ENCODE measurements around the gene ZBTB18.
"Not testable (repeated sequence)": the region's sequence is repeated elsewhere in the genome, so short reads cannot be mapped to it uniquely, and the experiment has no call there.

Gene ZBTB18

GRCh38 chr1:244012202-244012601, 38.9 kb upstream of the ZBTB18 start:
- H3K4me3 ChIP-seq (ENCODE audit: insufficient read depth, low read length, poor library complexity, severe bottlenecking) = no peak overlapping the region
- H3K9me2 ChIP-seq (replicated peaks; ENCODE audit: insufficient read depth, low read length) = no peaks in the 10 kb centered on the region
- no peaks in the 10 kb centered on the region for H3K27me3 ChIP-seq (ENCODE audit: low read length)
- no peak for TF ChIP-seq EZH2phosphoT487 (conservative IDR thresholded peaks at IDR 0.05; ENCODE audit: low read length)
- TF ChIP-seq, protein P1, sequence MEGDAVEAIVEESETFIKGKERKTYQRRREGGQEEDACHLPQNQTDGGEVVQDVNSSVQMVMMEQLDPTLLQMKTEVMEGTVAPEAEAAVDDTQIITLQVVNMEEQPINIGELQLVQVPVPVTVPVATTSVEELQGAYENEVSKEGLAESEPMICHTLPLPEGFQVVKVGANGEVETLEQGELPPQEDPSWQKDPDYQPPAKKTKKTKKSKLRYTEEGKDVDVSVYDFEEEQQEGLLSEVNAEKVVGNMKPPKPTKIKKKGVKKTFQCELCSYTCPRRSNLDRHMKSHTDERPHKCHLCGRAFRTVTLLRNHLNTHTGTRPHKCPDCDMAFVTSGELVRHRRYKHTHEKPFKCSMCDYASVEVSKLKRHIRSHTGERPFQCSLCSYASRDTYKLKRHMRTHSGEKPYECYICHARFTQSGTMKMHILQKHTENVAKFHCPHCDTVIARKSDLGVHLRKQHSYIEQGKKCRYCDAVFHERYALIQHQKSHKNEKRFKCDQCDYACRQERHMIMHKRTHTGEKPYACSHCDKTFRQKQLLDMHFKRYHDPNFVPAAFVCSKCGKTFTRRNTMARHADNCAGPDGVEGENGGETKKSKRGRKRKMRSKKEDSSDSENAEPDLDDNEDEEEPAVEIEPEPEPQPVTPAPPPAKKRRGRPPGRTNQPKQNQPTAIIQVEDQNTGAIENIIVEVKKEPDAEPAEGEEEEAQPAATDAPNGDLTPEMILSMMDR (IDR thresholded peaks at IDR 0.05; ENCODE audit: insufficient read depth, low read length, poor library complexity, severe bottlenecking) = no peak
- H3K27ac ChIP-seq (ENCODE audit: low read depth, low read length) = no peak overlapping the region
- no peaks in the 10 kb centered on the region for H3K9me3 ChIP-seq (ENCODE audit: insufficient read depth, low read length)
- no peaks in the 10 kb centered on the region for H3K36me3 ChIP-seq (ENCODE audit: low read length)
- no peak overlapping the region for H3K9ac ChIP-seq (ENCODE audit: low read length)
- H3K79me2 ChIP-seq (ENCODE audit: insufficient read depth, low read length) = no peaks in the 10 kb centered on the region
- no peak overlapping the region for H3K4me2 ChIP-seq (ENCODE audit: low read depth, low read length, poor library complexity, severe bottlenecking)
- no peaks in the 10 kb centered on the region for H3F3A ChIP-seq (ENCODE audit: insufficient read depth)
- no peak overlapping the region for H2AFZ ChIP-seq (ENCODE audit: low read depth, low read length, severe bottlenecking)
- H4K20me1 ChIP-seq (ENCODE audit: low read depth, low read length) = no peaks in the 10 kb centered on the region

GRCh38 chr1:244013100-244013499, 38.0 kb upstream of the ZBTB18 start:
- Histone ChIP-seq H3K4me3 (ENCODE audit: insufficient read depth, low read length, poor library complexity, severe bottlenecking) (no peak overlapping the region), H3K4me2 (ENCODE audit: low read depth, low read length, poor library complexity, severe bottlenecking) (no peak overlapping the region), H3K36me3 (ENCODE audit: low read length) (no peaks in the 10 kb centered on the region), H3K9me2 (replicated peaks; ENCODE audit: insufficient read depth, low read length) (no peaks in the 10 kb centered on the region), H3K9me3 (ENCODE audit: insufficient read depth, low read length) (no peaks in the 10 kb centered on the region), H4K20me1 (ENCODE audit: low read depth, low read length) (no peaks in the 10 kb centered on the region), H3K79me2 (ENCODE audit: insufficient read depth, low read length) (no peaks in the 10 kb centered on the region), H3K27me3 (ENCODE audit: low read length) (no peaks in the 10 kb centered on the region), H3K9ac (ENCODE audit: low read length) (no peak overlapping the region), H3F3A (ENCODE audit: insufficient read depth) (no peaks in the 10 kb centered on the region), H2AFZ (ENCODE audit: low read depth, low read length, severe bottlenecking) (no peak overlapping the region), H3K27ac (ENCODE audit: low read depth, low read length) (no peak overlapping the region)
- TF ChIP-seq, protein P1 (IDR thresholded peaks at IDR 0.05; ENCODE audit: insufficient read depth, low read length, poor library complexity, severe bottlenecking) = no peak
- no peak for TF ChIP-seq EZH2phosphoT487 (conservative IDR thresholded peaks at IDR 0.05; ENCODE audit: low read length)

DNA sequence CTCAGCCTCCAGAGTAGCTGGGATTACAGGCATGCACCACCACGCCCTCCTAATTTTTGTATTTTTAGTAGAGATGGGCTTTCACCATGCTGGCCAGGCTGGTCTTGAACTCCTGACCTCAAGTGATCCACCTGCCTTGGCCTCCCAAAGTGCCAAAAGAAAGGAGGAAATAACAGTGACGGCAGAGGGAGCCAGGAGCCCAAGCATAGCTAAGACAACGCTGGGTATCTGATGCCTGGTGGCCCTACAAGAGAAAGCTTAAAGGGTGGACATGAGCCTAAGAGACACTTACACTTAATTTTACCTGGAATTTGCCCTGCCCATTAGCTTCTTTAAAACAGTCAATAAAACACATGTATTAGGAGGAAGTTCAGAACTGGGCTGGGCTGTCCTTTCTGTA, 36.2 kb upstream of the ZBTB18 start:
- not testable (repeated sequence) for H3K79me2 ChIP-seq (ENCODE audit: insufficient read depth, low read length); H2AFZ ChIP-seq (ENCODE audit: low read depth, low read length, severe bottlenecking); H3K9ac ChIP-seq (ENCODE audit: low read length); H3K4me2 ChIP-seq (ENCODE audit: low read depth, low read length, poor library complexity, severe bottlenecking); H3K4me3 ChIP-seq (ENCODE audit: insufficient read depth, low read length, poor library complexity, severe bottlenecking); H3K27me3 ChIP-seq (ENCODE audit: low read length); H3K9me2 ChIP-seq (replicated peaks; ENCODE audit: insufficient read depth, low read length); H4K20me1 ChIP-seq (ENCODE audit: low read depth, low read length); H3K36me3 ChIP-seq (ENCODE audit: low read length); H3F3A ChIP-seq (ENCODE audit: insufficient read depth); H3K9me3 ChIP-seq (ENCODE audit: insufficient read depth, low read length); H3K27ac ChIP-seq (ENCODE audit: low read depth, low read length)

GRCh38 chr1:244019982-244020485, 31.0 kb upstream of the ZBTB18 start:
- no peak overlapping the region for H3K4me3 ChIP-seq (ENCODE audit: insufficient read depth, low read length, poor library complexity, severe bottlenecking)
- no peak overlapping the region for H3K27ac ChIP-seq (ENCODE audit: low read depth, low read length)
- H3K9me3 ChIP-seq (ENCODE audit: insufficient read depth, low read length) = no peaks in the 10 kb centered on the region
- H4K20me1 ChIP-seq (ENCODE audit: low read depth, low read length) = no peaks in the 10 kb centered on the region
- no peaks in the 10 kb centered on the region for H3K36me3 ChIP-seq (ENCODE audit: low read length)
- H3K9ac ChIP-seq (ENCODE audit: low read length) = no peak overlapping the region
- H3K27me3 ChIP-seq (ENCODE audit: low read length) = no peaks in the 10 kb centered on the region
- no peaks in the 10 kb centered on the region for H3F3A ChIP-seq (ENCODE audit: insufficient read depth)
- TF ChIP-seq EZH2phosphoT487 (conservative IDR thresholded peaks at IDR 0.05; ENCODE audit: low read length) = no peak
- TF ChIP-seq, protein P1 (IDR thresholded peaks at IDR 0.05; ENCODE audit: insufficient read depth, low read length, poor library complexity, severe bottlenecking) = no peak
- no peaks in the 10 kb centered on the region for H3K9me2 ChIP-seq (replicated peaks; ENCODE audit: insufficient read depth, low read length)
- no peak overlapping the region for H2AFZ ChIP-seq (ENCODE audit: low read depth, low read length, severe bottlenecking)
- H3K4me2 ChIP-seq (ENCODE audit: low read depth, low read length, poor library complexity, severe bottlenecking) = no peak overlapping the region
- H3K79me2 ChIP-seq (ENCODE audit: insufficient read depth, low read length) = no peaks in the 10 kb centered on the region
